ENCODE measurements around the gene HPRT1. TPM values are rescaled to one million over a fixed set of nuclear protein-coding genes. Genes with fewer than 3 reads are reported as not detected.

HPRT1 gene
- total RNA-seq, 1 experiment from 2014 or later, result 49.1 TPM

GRCh38 chrX:134452596-134452995 lies 7.4 kb upstream of the HPRT1 start:
- no peak for TF ChIP-seq CTCF (IDR thresholded peaks at IDR 0.05; ENCODE audit: unreplicated experiment)
- H3K27ac Mint-ChIP-seq (ENCODE audit: low read depth, unreplicated experiment), result no peak overlapping the region
- CTCF ChIA-PET, result interaction anchor here (0.7 kb wide), 1 partner anchor 660 kb away, joined by 4 read pairs; no protein-coding TSS in a partner anchor
- H3K4me1 Mint-ChIP-seq (ENCODE audit: insufficient read depth, unreplicated experiment), result no peaks in the 10 kb centered on the region
- no peak overlapping the region for H3K4me3 Mint-ChIP-seq (ENCODE audit: unreplicated experiment)
- H3K9me3 Mint-ChIP-seq (ENCODE audit: unreplicated experiment), result no peaks in the 10 kb centered on the region
- POLR2A ChIA-PET, result no interaction called here
- no peaks in the 10 kb centered on the region for H3K36me3 Mint-ChIP-seq (ENCODE audit: insufficient read depth, unreplicated experiment)
- intact Hi-C loops (cut with micrococcal nuclease), result no loop called here
- DNase-seq (ENCODE audit: unreplicated experiment), result no peak
- peaks cover 44% of the 10 kb centered on the region for H3K27me3 Mint-ChIP-seq (ENCODE audit: insufficient read depth, unreplicated experiment)
- no TSS peak for BruUV-seq (replicated peaks)

- no peak overlapping the region for H3K4me3 Mint-ChIP-seq (ENCODE audit: unreplicated experiment)
- DNase-seq (ENCODE audit: unreplicated experiment), result no peak
- no peaks in the 10 kb centered on the region for H3K9me3 Mint-ChIP-seq (ENCODE audit: unreplicated experiment)
- ChIA-PET CTCF (interaction anchor here (0.6 to 0.9 kb wide), 2 partner anchors 11 to 21 kb away, joined by 3 read pairs; no protein-coding TSS in a partner anchor), POLR2A (interaction anchor here (0.6 kb wide), 1 partner anchor 44 kb away, joined by 4 read pairs; no protein-coding TSS in a partner anchor)
- no peaks in the 10 kb centered on the region for H3K4me1 Mint-ChIP-seq (ENCODE audit: insufficient read depth, unreplicated experiment)
- H3K27ac Mint-ChIP-seq (ENCODE audit: low read depth, unreplicated experiment), result no peak overlapping the region
- no peaks in the 10 kb centered on the region for H3K36me3 Mint-ChIP-seq (ENCODE audit: insufficient read depth, unreplicated experiment)
- no peak for TF ChIP-seq CTCF (IDR thresholded peaks at IDR 0.05; ENCODE audit: unreplicated experiment)
- H3K27me3 Mint-ChIP-seq (ENCODE audit: insufficient read depth, unreplicated experiment), result peaks cover 44% of the 10 kb centered on the region
- intact Hi-C loops (cut with micrococcal nuclease), result no loop called here
- no TSS peak for BruUV-seq (replicated peaks)
These were observed 6.3 kb upstream of the HPRT1 start for GRCh38 chrX:134453631-134454030.

DNA sequence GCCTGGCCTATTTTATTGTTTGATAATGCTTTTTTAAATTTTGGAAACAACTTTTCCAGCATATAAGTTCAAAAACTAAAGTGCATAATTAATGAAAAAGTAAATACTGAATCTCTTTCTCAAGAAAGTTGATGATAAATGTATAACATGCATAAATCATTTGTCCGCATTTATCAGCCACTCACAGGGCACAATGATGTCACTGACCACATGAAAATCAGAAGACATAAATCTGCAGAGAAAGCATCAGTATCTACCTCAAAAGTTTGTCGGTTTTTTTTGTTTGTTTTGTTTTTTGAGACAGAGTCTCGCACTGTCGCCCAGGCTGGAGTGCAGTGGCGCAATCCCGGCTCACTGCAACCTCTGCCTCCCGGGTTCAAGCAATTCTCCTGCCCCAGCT lies 5.5 kb upstream of the HPRT1 start:
- no peaks in the 10 kb centered on the region for H3K9me3 Mint-ChIP-seq (ENCODE audit: unreplicated experiment)
- peaks cover 44% of the 10 kb centered on the region for H3K27me3 Mint-ChIP-seq (ENCODE audit: insufficient read depth, unreplicated experiment)
- no peak overlapping the region for H3K4me3 Mint-ChIP-seq (ENCODE audit: unreplicated experiment)
- no peak for TF ChIP-seq CTCF (IDR thresholded peaks at IDR 0.05; ENCODE audit: unreplicated experiment)
- H3K36me3 Mint-ChIP-seq (ENCODE audit: insufficient read depth, unreplicated experiment), result no peaks in the 10 kb centered on the region
- H3K27ac Mint-ChIP-seq (ENCODE audit: low read depth, unreplicated experiment), result no peak overlapping the region
- no peaks in the 10 kb centered on the region for H3K4me1 Mint-ChIP-seq (ENCODE audit: insufficient read depth, unreplicated experiment)
- ChIA-PET POLR2A (no interaction called here), CTCF (interaction anchor here (0.9 kb wide), 1 partner anchor 22 kb away, joined by 3 read pairs; no protein-coding TSS in a partner anchor)
- no peak for DNase-seq (ENCODE audit: unreplicated experiment)
- intact Hi-C loops (cut with micrococcal nuclease), result no loop called here
- BruUV-seq (replicated peaks), result no TSS peak

DNA sequence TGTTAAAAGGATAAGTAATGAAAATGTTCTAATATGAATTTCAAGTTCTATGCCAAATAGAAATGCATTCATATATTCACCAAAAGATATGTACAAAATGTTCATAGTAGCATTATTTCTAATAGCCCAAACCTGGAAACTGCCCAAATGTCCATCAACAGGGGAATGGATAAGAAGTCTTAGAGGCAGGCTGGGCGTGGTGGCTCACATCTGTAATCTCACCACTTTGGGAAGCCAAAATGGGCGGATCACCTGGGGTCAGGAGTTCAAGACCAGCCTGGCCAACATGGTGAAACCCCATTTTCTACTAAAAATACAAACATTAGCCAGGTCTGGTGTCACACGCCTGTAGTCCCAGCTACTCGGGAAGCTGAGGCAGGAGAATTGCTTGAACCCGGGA lies 2.3 kb upstream of the HPRT1 start:
- POLR2A ChIA-PET, result no interaction called here
- TF ChIP-seq CTCF (IDR thresholded peaks at IDR 0.05; ENCODE audit: unreplicated experiment), result no peak
- Mint-ChIP-seq H3K4me3 (ENCODE audit: unreplicated experiment) (no peak overlapping the region), H3K27me3 (ENCODE audit: insufficient read depth, unreplicated experiment) (peaks cover 12% of the 10 kb centered on the region), H3K27ac (ENCODE audit: low read depth, unreplicated experiment) (no peak overlapping the region), H3K4me1 (ENCODE audit: insufficient read depth, unreplicated experiment) (no peaks in the 10 kb centered on the region), H3K36me3 (ENCODE audit: insufficient read depth, unreplicated experiment) (no peaks in the 10 kb centered on the region), H3K9me3 (ENCODE audit: unreplicated experiment) (no peaks in the 10 kb centered on the region)
- no TSS peak for BruUV-seq (replicated peaks)
- intact Hi-C loops (cut with micrococcal nuclease), result no loop called here
- CTCF ChIA-PET, result interaction anchor here (0.7 kb wide), 1 partner anchor 23 kb away, joined by 4 read pairs; no protein-coding TSS in a partner anchor
- no peak for DNase-seq (ENCODE audit: unreplicated experiment)
